GM19035 (cell line): ENCODE data around the gene MMP12.

ENCODE experiments used
- ATAC-seq: cut with Tn5 transposase; IDR thresholded peaks from one replicate; pipeline ENCODE4 v1.9.1; 2021; ENCODE audit not compliant: unreplicated experiment

The MMP12 gene

GRCh38 chr11:102850973-102851745, 23.6 kb downstream of the MMP12 start:
- ATAC-seq = no peak

GRCh38 chr11:102849311-102849710, 25.5 kb downstream of the MMP12 start:
- ATAC-seq = no peak

GRCh38 chr11:102846292-102846691, 28.5 kb downstream of the MMP12 start:
- ATAC-seq = no peak

GRCh38 chr11:102843489-102843888, 31.3 kb downstream of the MMP12 start, which contains the start of gene MMP3:
TSS of gene MMP3 (minus strand) at chr11:102843609. CDS start at chr11:102843546, 63 bp downstream.
- no peak for ATAC-seq

- ATAC-seq = no peak
Measured at GRCh38 chr11:102842930-102843329, 31.9 kb downstream of the MMP12 start.

GRCh38 chr11:102840018-102840417, 34.8 kb downstream of the MMP12 start:
- ATAC-seq = no peak

- ATAC-seq = no peak
Measured at GRCh38 chr11:102837646-102838045, 37.1 kb downstream of the MMP12 start.

GRCh38 chr11:102837156-102837555, 37.6 kb downstream of the MMP12 start:
- no peak for ATAC-seq

GRCh38 chr11:102836290-102836875, 38.4 kb downstream of the MMP12 start:
- ATAC-seq = no peak

GRCh38 chr11:102833731-102834130, 41.1 kb downstream of the MMP12 start:
- no peak for ATAC-seq

- no peak for ATAC-seq
Measured at GRCh38 chr11:102832612-102833011, 42.2 kb downstream of the MMP12 start.

GRCh38 chr11:102831489-102832440, 43.0 kb downstream of the MMP12 start:
- no peak for ATAC-seq

- no peak for ATAC-seq
Measured at GRCh38 chr11:102831128-102831488, 43.7 kb downstream of the MMP12 start.

GRCh38 chr11:102830001-102830727, 44.6 kb downstream of the MMP12 start:
- ATAC-seq = no peak

- ATAC-seq = no peak
Measured at GRCh38 chr11:102829316-102830000, 45.3 kb downstream of the MMP12 start.

GRCh38 chr11:102824556-102824955, 50.2 kb downstream of the MMP12 start:
- ATAC-seq = no peak

GRCh38 chr11:102819491-102819890, 55.3 kb downstream of the MMP12 start:
- ATAC-seq = no peak

GRCh38 chr11:102813484-102813883, 61.3 kb downstream of the MMP12 start:
- ATAC-seq = no peak
